ENCODE measurements around the gene HOXC9. TPM values are rescaled to one million over a fixed set of nuclear protein-coding genes. Genes with fewer than 3 reads are reported as not detected.

Gene HOXC9
- total RNA-seq, 1 experiment from 2014 or later = 6.0 TPM

DNA sequence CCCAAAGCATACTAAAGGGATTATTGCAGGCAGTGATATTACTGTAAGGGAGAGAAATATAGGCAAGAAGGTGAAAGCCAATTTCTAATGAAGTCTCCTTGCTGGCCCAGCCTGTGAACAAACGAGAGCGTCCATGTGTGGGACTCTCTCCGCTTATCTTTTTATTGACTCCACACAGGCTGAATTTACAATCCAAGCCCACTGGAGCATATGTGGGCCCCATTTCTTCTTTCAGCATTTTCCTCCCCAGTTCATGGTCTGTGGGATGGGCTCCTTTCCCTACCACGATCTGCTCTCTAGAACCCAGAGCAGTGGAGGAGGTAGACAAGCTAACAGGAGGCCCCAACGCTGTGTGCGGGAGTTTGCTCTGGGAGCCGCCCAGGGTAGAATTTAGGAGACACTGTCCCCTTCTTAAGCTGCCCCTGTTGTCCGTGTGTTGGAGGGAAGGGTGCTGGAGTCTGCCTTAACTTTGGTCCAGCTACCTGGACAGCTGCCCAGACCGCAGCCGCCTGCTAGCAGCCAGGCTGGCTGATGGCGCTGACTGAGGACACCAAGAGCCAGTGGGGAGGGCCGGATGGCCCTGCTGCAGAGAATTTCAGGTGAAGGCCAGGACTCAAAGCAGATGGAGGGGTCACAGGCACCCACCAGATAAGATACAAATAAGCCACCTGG lies 30.2 kb upstream of the HOXC9 start:
- Mint-ChIP-seq H3K27me3 (ENCODE audit: insufficient read depth, unreplicated experiment) (no peaks in the 10 kb centered on the region), H3K4me1 (ENCODE audit: insufficient read depth, unreplicated experiment) (peaks cover 19% of the 10 kb centered on the region), H3K4me3 (ENCODE audit: unreplicated experiment) (no peak overlapping the region), H3K36me3 (ENCODE audit: insufficient read depth, unreplicated experiment) (no peaks in the 10 kb centered on the region), H3K27ac (ENCODE audit: low read depth, unreplicated experiment) (no peak overlapping the region), H3K9me3 (ENCODE audit: unreplicated experiment) (no peaks in the 10 kb centered on the region)
- ChIA-PET POLR2A (interaction anchor here (0.7 to 5.1 kb wide), 2 partner anchors 18 to 30 kb away, joined by 3 to 59 read pairs; partner anchors contain the start of gene HOXC13), CTCF (interaction anchor here (0.5 to 1.2 kb wide), 4 partner anchors 17 to 237 kb away, joined by 3 read pairs; no protein-coding TSS in a partner anchor)
- BruUV-seq (replicated peaks) = no TSS peak
- TF ChIP-seq, protein P1, sequence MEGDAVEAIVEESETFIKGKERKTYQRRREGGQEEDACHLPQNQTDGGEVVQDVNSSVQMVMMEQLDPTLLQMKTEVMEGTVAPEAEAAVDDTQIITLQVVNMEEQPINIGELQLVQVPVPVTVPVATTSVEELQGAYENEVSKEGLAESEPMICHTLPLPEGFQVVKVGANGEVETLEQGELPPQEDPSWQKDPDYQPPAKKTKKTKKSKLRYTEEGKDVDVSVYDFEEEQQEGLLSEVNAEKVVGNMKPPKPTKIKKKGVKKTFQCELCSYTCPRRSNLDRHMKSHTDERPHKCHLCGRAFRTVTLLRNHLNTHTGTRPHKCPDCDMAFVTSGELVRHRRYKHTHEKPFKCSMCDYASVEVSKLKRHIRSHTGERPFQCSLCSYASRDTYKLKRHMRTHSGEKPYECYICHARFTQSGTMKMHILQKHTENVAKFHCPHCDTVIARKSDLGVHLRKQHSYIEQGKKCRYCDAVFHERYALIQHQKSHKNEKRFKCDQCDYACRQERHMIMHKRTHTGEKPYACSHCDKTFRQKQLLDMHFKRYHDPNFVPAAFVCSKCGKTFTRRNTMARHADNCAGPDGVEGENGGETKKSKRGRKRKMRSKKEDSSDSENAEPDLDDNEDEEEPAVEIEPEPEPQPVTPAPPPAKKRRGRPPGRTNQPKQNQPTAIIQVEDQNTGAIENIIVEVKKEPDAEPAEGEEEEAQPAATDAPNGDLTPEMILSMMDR (IDR thresholded peaks at IDR 0.05; ENCODE audit: unreplicated experiment) = no peak
- DNase-seq (ENCODE audit: unreplicated experiment) = no peak
- intact Hi-C loops (cut with micrococcal nuclease) = no loop called here

- POLR2A ChIA-PET = interaction anchor here (0.7 to 5.1 kb wide), 2 partner anchors 19 to 31 kb away, joined by 3 to 59 read pairs; partner anchors contain the start of gene HOXC13
- CTCF ChIA-PET = interaction anchor here (0.5 to 1.2 kb wide), 2 partner anchors 138 to 237 kb away, joined by 3 read pairs; no protein-coding TSS in a partner anchor
Observed at GRCh38 chr12:53970451-53970850, 29.5 kb upstream of the HOXC9 start.

DNA sequence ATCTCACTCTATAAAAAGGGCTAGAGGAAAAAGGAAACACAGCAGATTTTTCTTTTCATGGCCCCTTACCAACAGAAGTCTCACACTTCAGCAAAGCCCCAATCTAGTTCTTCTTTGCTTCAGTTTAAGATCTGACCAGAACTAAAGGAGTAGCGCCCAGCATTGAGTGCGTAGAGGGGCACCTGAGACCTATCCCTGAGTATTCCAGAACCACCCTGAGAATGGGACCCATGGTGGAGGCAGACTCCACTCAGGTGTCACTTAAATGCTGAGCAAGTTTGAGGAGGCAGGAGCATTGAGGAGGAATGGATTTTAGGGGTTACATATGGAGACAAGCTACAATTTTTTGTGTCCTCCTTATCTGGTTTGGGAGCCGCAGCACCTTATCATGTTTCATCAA lies 28.8 kb upstream of the HOXC9 start:
- TF ChIP-seq, protein P1 (IDR thresholded peaks at IDR 0.05; ENCODE audit: unreplicated experiment) = no peak
- H3K4me1 Mint-ChIP-seq (ENCODE audit: insufficient read depth, unreplicated experiment) = peaks cover 19% of the 10 kb centered on the region
- DNase-seq (ENCODE audit: unreplicated experiment) = no peak
- H3K4me3 Mint-ChIP-seq (ENCODE audit: unreplicated experiment) = no peak overlapping the region
- H3K9me3 Mint-ChIP-seq (ENCODE audit: unreplicated experiment) = no peaks in the 10 kb centered on the region
- no peaks in the 10 kb centered on the region for H3K36me3 Mint-ChIP-seq (ENCODE audit: insufficient read depth, unreplicated experiment)
- no peak overlapping the region for H3K27ac Mint-ChIP-seq (ENCODE audit: low read depth, unreplicated experiment)
- ChIA-PET CTCF (interaction anchor here (0.6 to 2.1 kb wide), 4 partner anchors 17 to 280 kb away, joined by 3 to 6 read pairs (median 4); no protein-coding TSS in a partner anchor), POLR2A (interaction anchor here (1.4 to 5.1 kb wide), 3 partner anchors 9 to 31 kb away, joined by 3 to 59 read pairs (median 6); partner anchors contain the start of gene HOXC13)
- intact Hi-C loops (cut with micrococcal nuclease) = no loop called here
- no TSS peak for BruUV-seq (replicated peaks)
- no peaks in the 10 kb centered on the region for H3K27me3 Mint-ChIP-seq (ENCODE audit: insufficient read depth, unreplicated experiment)

More at GRCh38 chr12:53970451-53970850, 29.5 kb upstream of the HOXC9 start:
- TF ChIP-seq, protein P1 (IDR thresholded peaks at IDR 0.05; ENCODE audit: unreplicated experiment) = no peak
- no peak overlapping the region for H3K27ac Mint-ChIP-seq (ENCODE audit: low read depth, unreplicated experiment)
- BruUV-seq (replicated peaks) = no TSS peak
- no peaks in the 10 kb centered on the region for H3K27me3 Mint-ChIP-seq (ENCODE audit: insufficient read depth, unreplicated experiment)
- peaks cover 19% of the 10 kb centered on the region for H3K4me1 Mint-ChIP-seq (ENCODE audit: insufficient read depth, unreplicated experiment)
- H3K9me3 Mint-ChIP-seq (ENCODE audit: unreplicated experiment) = no peaks in the 10 kb centered on the region
- no peak for DNase-seq (ENCODE audit: unreplicated experiment)
- intact Hi-C loops (cut with micrococcal nuclease) = no loop called here
- H3K36me3 Mint-ChIP-seq (ENCODE audit: insufficient read depth, unreplicated experiment) = no peaks in the 10 kb centered on the region
- H3K4me3 Mint-ChIP-seq (ENCODE audit: unreplicated experiment) = no peak overlapping the region

GRCh38 chr12:53971686-53972085 lies 28.3 kb upstream of the HOXC9 start:
- intact Hi-C loops (cut with micrococcal nuclease) = loop anchor here (2.0 kb wide), 1 partner anchor 33 kb away; the partner anchor contains the start of gene HOXC13
- ChIA-PET CTCF (interaction anchor here (0.6 to 2.1 kb wide), 6 partner anchors 8 to 280 kb away, joined by 3 to 6 read pairs (median 4); no protein-coding TSS in a partner anchor), POLR2A (interaction anchor here (0.9 to 5.1 kb wide), 6 partner anchors 10 to 32 kb away, joined by 3 to 59 read pairs (median 3); partner anchors contain the start of genes HOXC13 and HOXC9)
- Mint-ChIP-seq H3K27ac (ENCODE audit: low read depth, unreplicated experiment) (peak overlapping the region; percentile 83), H3K36me3 (ENCODE audit: insufficient read depth, unreplicated experiment) (no peaks in the 10 kb centered on the region), H3K9me3 (ENCODE audit: unreplicated experiment) (no peaks in the 10 kb centered on the region), H3K4me3 (ENCODE audit: unreplicated experiment) (peak overlapping the region; percentile 88), H3K27me3 (ENCODE audit: insufficient read depth, unreplicated experiment) (no peaks in the 10 kb centered on the region), H3K4me1 (ENCODE audit: insufficient read depth, unreplicated experiment) (peaks cover 19% of the 10 kb centered on the region)
- no TSS peak for BruUV-seq (replicated peaks)
- TF ChIP-seq, protein P1 (IDR thresholded peaks at IDR 0.05; ENCODE audit: unreplicated experiment) = no peak
- DNase-seq (ENCODE audit: unreplicated experiment) = no peak
